Adipocyte (in vitro differentiated cells): ENCODE measurements around the gene DHRS7B.
A peak's percentile ranks its signal among the peaks of the same experiment; 100 is the strongest.
"Not testable (repeated sequence)": the region's sequence is repeated elsewhere in the genome, so short reads cannot be mapped to it uniquely, and the experiment has no call there.

Experiments used
- DNase-seq: peaks from one replicate; pipeline ENCODE4 v3.0.0-alpha.2; 2015; ENCODE audit warnings: low read depth
- H3K27me3 ChIP-seq: replicated peaks from 2 replicates; pipeline ENCODE4 v1.7.0; 2013; ENCODE audit warnings: mild to moderate bottlenecking, low read length, moderate library complexity; ENCODE audit not compliant: control insufficient read depth, insufficient read depth
- H3K36me3 ChIP-seq: 2 replicates; pipeline ENCODE4 v1.7.0; 2013; ENCODE audit warnings: low read length, mild to moderate bottlenecking, moderate library complexity; ENCODE audit not compliant: control insufficient read depth, insufficient read depth, severe bottlenecking
- H3K4me1 ChIP-seq: 2 replicates; pipeline ENCODE4 v1.7.0; 2013; ENCODE audit warnings: mild to moderate bottlenecking, low read length, moderate library complexity; ENCODE audit not compliant: control insufficient read depth, insufficient read depth
- H3K4me3 ChIP-seq: 2 replicates; pipeline ENCODE4 v1.7.0; 2013; ENCODE audit warnings: mild to moderate bottlenecking, low read length, moderate library complexity
- H3K9ac ChIP-seq: 2 replicates; pipeline ENCODE4 v1.7.0; 2013; ENCODE audit warnings: mild to moderate bottlenecking, low read length, moderate library complexity
- H3K9me3 ChIP-seq: 2 replicates; pipeline ENCODE4 v1.7.0; 2013; ENCODE audit warnings: mild to moderate bottlenecking, low read length, moderate library complexity; ENCODE audit not compliant: control insufficient read depth

Gene DHRS7B

DNA sequence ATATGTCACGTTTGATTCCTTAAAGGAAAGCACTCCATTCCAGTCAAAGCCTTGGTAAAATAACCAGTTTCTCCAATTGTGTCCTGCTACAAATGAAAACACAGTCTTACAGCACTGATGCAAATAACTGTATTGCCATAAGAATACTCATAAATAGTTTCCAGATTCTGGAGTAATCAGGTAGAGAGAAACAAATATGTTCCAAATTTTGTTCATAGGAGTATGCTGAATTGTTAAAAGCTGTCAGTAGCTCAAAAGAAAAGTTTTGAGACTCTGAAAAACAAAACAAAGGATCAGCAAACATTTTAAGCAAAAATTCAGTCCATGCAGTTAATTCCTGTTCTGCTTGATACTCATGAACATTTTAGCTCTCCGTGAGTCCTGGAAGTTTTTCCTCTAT lies 7.8 kb downstream of the DHRS7B start:
- Histone ChIP-seq H3K4me3 (no peak overlapping the region), H3K9me3 (peaks cover 10% of the 10 kb centered on the region), H3K4me1 (peaks cover 18% of the 10 kb centered on the region), H3K9ac (no peak overlapping the region), H3K36me3 (no peaks in the 10 kb centered on the region), H3K27me3 (no peaks in the 10 kb centered on the region)
- no peak for DNase-seq

DNA sequence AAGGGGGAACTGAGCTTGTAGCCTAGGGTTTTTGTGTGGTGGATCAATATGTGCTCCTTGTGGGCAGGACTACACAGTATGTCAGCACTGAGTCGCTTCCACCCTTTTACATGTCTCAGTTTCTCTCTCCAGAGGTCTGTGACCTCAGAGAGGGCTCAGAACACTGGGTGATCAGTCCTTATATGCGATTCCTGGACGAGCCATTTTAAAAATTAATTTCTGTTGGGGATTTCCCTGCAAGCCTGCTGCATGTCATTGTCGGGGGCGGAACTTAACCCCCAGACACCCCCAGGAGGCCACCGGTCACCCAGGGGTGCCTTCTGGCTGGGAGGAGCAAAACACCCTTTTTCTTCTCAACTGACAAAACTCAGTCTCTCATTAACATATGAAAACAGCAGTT lies 14.1 kb downstream of the DHRS7B start:
- no peak for DNase-seq
- Histone ChIP-seq H3K4me1 (no peaks in the 10 kb centered on the region), H3K36me3 (no peaks in the 10 kb centered on the region), H3K4me3 (no peak overlapping the region), H3K9me3 (no peaks in the 10 kb centered on the region), H3K9ac (no peak overlapping the region), H3K27me3 (no peaks in the 10 kb centered on the region)

DNA sequence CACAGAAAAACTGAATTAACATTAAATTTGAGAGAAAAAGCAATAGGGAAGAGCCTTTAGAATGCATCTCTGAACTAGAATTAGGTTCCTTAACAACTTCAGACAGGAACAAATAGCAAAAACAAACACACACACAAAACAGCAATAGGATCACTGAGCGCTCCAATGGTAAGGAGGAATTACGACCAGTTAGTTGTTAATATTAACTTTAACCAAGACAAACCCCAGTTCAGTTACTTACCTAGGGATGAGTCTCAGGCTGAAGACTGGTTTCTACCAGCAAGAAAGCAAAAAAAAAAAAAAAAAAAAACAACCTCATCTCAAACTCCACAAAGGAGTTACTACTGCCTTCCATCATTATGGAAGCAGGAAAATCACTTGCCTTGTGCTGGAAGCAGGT lies 14.6 kb downstream of the DHRS7B start:
- no peak overlapping the region for H3K9ac ChIP-seq
- H3K27me3 ChIP-seq, result no peaks in the 10 kb centered on the region
- no peaks in the 10 kb centered on the region for H3K36me3 ChIP-seq
- H3K4me1 ChIP-seq, result peaks cover 3% of the 10 kb centered on the region
- DNase-seq, result no peak
- no peak overlapping the region for H3K4me3 ChIP-seq
- no peaks in the 10 kb centered on the region for H3K9me3 ChIP-seq

- peaks cover 11% of the 10 kb centered on the region for H3K4me1 ChIP-seq
- H3K36me3 ChIP-seq, H3K9me3 ChIP-seq, H3K27me3 ChIP-seq, DNase-seq, H3K4me3 ChIP-seq, H3K9ac ChIP-seq: not testable (repeated sequence)
Observed at GRCh38 chr17:21142065-21142464, 15.3 kb downstream of the DHRS7B start.

DNA sequence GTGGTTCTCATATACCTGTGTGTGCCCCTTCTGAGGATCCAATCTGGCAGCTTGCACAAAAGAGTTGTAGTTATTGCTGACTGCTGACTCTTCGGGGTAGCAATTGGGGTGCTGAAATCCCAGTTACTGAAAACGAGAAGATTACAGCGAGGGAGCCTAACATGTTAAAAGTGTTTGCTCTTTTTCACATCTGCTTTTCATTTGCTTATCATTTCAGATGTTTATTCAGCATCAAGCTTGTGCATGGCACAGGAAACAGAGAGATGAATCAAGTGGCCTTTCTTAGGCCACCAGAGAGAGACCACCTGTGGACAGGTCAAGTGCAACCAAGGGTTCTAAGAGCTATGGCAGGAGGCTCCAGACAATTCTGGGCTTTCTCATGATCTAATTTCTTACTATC lies 16.9 kb downstream of the DHRS7B start:
- Histone ChIP-seq H3K4me3 (no peak overlapping the region), H3K9me3 (no peaks in the 10 kb centered on the region), H3K4me1 (peaks cover 18% of the 10 kb centered on the region), H3K9ac (no peak overlapping the region), H3K36me3 (no peaks in the 10 kb centered on the region), H3K27me3 (no peaks in the 10 kb centered on the region)
- DNase-seq, result no peak

GRCh38 chr17:21144299-21144698 lies 17.5 kb downstream of the DHRS7B start:
- H3K4me1 ChIP-seq, result peaks cover 18% of the 10 kb centered on the region
- H3K9me3 ChIP-seq, H3K9ac ChIP-seq, H3K27me3 ChIP-seq, DNase-seq, H3K36me3 ChIP-seq, H3K4me3 ChIP-seq: not testable (repeated sequence)

- Histone ChIP-seq H3K9ac (peak overlapping the region; percentile 45), H3K9me3 (no peaks in the 10 kb centered on the region)
- no peak for DNase-seq
Observed at GRCh38 chr17:21146362-21147015, 19.7 kb downstream of the DHRS7B start.

DNA sequence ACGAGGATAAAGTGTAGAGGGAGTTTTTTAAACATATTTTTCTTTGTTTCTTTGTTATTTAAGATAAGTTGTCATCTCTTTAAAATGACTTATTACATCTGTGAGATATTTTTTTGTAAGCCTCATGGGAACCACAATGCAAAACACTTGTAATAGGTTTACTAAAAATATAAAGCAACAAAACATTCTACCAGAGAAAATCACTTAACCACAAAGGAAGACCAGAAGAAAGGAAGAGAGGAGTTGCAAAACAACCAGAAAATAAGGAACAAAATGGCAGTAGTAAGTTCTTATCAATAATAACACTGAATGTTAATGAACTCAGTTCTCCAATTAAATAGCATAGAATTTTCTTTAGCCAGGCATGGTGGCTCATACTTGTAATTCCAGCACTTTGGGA lies 22.9 kb downstream of the DHRS7B start:
- Histone ChIP-seq H3K4me3 (no peak overlapping the region), H3K9ac (no peak overlapping the region), H3K27me3 (no peaks in the 10 kb centered on the region), H3K36me3 (no peaks in the 10 kb centered on the region), H3K4me1 (peaks cover 18% of the 10 kb centered on the region), H3K9me3 (no peaks in the 10 kb centered on the region)
- DNase-seq, result no peak

More at GRCh38 chr17:21146362-21147015, 19.7 kb downstream of the DHRS7B start:
- Histone ChIP-seq H3K36me3 (no peaks in the 10 kb centered on the region), H3K4me1 (peaks cover 18% of the 10 kb centered on the region), H3K27me3 (no peaks in the 10 kb centered on the region), H3K4me3 (no peak overlapping the region)

DNA sequence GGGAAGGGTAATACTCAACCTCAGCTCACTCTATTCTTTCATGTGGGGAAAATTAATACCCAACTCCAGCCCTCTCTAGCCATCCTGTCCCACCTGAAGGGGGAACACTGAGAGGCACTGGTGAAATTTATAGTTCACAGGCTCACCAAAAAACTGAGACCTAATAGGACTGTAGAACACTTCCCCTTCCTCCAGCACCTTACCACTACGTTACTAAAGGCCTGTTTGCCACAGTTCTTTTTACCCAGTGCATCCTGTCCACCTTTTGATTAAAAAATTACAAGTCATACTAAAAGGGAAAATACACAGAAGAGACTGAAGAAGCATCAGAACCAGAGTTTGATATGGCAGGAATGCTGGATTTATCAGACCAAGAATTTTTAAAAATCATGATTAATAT lies 26.0 kb downstream of the DHRS7B start:
- Histone ChIP-seq H3K36me3 (no peaks in the 10 kb centered on the region), H3K9me3 (peaks cover 3% of the 10 kb centered on the region)

GRCh38 chr17:21157586-21158370 lies 31.0 kb downstream of the DHRS7B start:
- H3K36me3 ChIP-seq, result no peaks in the 10 kb centered on the region
- DNase-seq, result no peak

More for the DNA sequence above, 26.0 kb downstream of the DHRS7B start:
- no peak for DNase-seq
- Histone ChIP-seq H3K4me1 (peaks cover under 1% of the 10 kb centered on the region), H3K9ac (no peak overlapping the region), H3K27me3 (no peaks in the 10 kb centered on the region), H3K4me3 (no peak overlapping the region)

DNA sequence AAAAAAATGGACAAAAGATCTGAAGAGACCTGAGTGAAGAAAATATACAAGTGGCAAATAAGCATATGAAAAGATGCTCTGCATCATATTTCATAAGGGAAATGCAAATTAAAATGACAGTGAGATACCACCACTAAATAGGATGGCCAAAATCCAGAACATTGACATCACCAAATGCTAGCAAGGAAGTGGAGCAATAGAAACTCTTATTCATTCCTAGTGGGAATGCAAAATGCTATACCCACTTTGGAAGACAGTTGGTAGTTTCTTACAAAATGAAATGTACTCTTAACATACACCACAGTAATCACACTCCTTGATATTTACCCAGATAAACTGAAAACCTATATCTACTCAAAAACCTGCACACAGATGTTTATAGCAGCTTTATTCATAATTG lies 33.6 kb downstream of the DHRS7B start:
- no peak for DNase-seq
- peaks cover 48% of the 10 kb centered on the region for H3K4me1 ChIP-seq
- peaks cover 2% of the 10 kb centered on the region for H3K9me3 ChIP-seq
- no peaks in the 10 kb centered on the region for H3K27me3 ChIP-seq
- H3K36me3 ChIP-seq, result no peaks in the 10 kb centered on the region
- H3K9ac ChIP-seq, result no peak overlapping the region
- no peak overlapping the region for H3K4me3 ChIP-seq

More at GRCh38 chr17:21157586-21158370, 31.0 kb downstream of the DHRS7B start:
- Histone ChIP-seq H3K4me1 (peaks cover 22% of the 10 kb centered on the region), H3K9me3 (peaks cover 3% of the 10 kb centered on the region), H3K9ac (no peak overlapping the region), H3K4me3 (no peak overlapping the region), H3K27me3 (no peaks in the 10 kb centered on the region)
